NCI-H69 (cell line): ENCODE results near the gene PTH1R.
"Not testable (repeated sequence)": the region's sequence is repeated elsewhere in the genome, so short reads cannot be mapped to it uniquely, and the experiment has no call there.

Experiments used
- DNase-seq: peaks from one replicate; lab custom pipeline; 2025; lab: John Stamatoyannopoulos, UW

The PTH1R gene

DNA sequence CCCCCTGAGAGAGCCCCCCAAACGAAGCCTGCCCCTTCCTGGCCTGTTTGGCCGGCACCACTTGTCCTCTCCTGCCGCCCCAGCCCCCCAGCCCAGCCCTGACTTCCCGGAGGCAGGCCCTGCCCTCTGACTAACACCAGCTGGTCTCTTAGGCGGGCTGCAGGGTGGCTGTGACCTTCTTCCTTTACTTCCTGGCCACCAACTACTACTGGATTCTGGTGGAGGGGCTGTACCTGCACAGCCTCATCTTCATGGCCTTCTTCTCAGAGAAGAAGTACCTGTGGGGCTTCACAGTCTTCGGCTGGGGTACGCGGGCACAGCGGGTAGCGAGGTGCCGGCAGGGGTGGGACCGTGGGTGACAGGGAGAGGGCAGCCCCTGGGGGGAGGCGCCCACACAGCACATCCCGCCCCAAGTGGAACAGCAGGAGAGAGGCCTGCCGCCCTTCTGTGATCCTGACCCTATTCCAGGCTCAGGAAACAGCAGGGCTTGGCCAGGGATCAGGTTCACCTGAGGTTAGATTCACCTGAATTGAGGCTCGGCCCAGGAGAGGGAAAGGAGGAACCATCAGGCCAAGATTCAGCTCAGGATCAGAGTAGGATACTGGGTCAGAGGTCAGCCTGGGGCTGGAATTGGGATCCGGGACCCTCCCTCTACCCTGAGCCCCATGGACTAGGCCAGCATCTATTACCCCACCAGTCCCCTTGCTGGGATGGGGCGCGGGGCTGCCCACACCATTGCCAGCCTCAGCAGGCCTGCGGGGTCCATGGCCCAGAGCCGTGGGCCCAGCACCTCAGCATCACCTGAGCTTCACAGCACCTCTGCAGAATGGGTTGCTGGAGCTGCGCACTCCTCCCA is 21.9 kb downstream of the PTH1R start:
- DNase-seq: no peak

DNA sequence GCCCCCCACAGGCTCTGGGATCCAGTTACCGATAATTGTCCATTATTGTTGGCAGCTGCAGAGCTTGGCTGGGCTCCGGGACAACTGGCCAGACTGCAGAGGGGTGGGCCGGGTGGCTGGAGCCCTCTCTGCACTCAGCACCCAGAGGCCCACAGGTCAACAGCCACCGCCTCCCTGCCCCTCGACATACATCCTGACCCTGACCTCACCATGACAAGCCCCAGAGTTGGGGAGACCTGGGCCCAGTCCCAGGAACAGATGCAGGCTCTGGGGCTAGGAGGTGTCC is 22.4 kb downstream of the PTH1R start:
- DNase-seq: peak; percentile 84

DNA sequence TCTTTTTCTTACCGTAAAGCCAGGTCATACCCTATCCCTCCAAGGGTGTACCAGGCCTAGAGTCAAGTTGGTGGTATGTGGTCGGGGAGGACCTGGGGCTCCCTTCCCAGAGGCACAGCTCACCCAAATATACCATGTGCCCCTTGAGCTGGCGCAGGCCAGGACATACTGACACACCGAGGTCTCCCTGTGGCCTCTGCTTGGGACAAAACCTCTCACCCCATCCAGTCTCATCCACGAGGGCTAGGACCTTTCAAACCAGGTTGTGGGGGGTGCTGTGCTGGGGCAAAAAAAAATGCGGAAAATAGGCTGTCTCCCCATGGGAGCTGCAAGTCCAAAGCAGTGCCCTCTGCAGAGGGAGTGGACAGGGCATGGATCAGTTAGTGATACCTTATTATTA is 22.8 kb downstream of the PTH1R start:
- DNase-seq: no peak

DNA sequence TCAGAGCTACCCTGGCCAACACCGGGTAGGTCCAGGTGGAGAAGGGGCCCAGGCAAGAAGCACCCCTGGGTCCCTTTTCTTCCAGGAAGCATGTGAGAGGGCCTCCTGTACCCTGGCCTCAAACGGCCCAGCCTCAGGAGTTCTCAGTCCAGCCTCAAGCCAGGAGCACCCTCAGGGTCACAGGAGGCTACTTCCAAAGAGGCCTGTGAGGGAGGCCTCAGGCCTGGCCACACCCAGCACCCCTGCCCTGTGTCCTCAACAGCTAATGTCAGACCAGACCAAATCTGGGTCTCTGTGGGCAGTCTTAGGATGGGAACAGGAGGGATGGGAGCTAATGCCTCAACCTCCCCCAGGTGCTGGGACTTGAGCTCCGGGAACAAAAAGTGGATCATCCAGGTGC is 23.5 kb downstream of the PTH1R start:
- DNase-seq: no peak

DNA sequence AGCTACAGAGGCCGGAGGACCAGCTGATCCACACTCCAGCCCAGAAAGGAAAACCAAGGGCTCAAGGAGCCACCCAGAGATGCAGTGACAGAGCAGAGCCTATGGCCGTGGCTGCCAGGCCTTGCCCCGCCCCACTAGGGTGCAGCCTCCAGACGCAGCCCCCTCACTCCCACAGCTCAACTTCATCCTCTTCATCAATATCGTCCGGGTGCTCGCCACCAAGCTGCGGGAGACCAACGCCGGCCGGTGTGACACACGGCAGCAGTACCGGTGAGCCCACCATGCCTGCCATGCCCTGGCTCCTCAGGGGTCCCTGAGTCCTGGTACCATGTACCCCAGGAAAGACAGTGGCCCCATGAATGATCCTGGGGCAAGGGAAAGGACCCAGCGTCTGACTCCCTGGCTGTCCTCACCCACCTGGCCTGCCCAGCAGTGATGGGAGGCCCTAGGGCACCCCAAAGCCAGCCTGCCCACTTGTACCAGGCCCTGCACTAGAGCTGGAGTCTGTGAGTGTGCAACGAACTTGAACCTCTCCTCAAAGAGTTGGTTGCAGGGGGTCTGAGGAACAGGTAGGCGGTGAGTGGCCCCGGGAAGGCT is 24.2 kb downstream of the PTH1R start:
- DNase-seq: no peak

DNA sequence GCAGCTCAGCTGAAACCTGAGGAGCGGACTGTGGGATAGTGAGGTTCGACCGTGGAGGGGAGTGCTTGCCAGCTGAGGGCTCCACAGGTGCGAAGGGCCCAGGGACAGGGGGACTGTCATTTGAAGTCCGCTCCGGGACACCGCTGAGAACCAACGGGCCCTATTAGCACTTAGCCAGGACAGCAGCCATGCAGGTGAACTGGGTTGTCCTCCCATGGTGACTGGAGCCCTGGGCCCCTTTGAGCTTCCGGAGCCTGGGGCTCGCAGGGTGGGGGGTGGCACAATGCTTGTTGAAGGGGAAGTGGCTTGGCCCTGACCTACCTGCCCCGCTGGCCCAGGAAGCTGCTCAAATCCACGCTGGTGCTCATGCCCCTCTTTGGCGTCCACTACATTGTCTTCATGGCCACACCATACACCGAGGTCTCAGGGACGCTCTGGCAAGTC is 24.7 kb downstream of the PTH1R start:
- DNase-seq: no peak

DNA sequence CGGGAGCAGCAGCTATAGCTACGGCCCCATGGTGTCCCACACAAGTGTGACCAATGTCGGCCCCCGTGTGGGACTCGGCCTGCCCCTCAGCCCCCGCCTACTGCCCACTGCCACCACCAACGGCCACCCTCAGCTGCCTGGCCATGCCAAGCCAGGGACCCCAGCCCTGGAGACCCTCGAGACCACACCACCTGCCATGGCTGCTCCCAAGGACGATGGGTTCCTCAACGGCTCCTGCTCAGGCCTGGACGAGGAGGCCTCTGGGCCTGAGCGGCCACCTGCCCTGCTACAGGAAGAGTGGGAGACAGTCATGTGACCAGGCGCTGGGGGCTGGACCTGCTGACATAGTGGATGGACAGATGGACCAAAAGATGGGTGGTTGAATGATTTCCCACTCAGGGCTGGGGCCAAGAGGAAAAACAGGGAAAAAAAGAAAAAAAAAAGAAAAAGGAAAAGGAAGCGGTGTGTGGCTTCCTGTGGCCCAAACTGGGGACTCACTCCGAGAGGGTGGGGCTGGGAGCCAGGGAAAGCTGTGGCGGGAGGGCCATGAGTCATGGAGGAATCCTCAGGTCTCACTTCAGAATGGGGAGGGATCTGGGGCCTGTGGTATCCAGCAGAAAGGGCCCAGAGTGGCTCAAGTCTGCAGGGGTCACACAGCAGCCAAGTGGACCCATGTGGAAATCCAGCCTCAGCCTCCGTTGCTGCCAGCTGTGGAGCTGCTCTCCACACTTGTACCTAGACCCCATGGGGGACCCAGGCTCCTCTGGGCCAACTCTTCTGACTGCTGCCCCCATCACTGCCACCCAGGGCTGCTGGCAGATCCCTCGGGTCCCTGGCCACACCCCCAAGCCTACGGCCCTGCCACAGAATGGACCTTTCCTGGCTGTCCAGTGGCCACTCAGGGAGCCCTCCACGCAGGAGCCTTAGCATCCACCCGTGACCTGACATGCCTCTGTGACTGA is 26.1 kb downstream of the PTH1R start:
- DNase-seq: no peak

DNA sequence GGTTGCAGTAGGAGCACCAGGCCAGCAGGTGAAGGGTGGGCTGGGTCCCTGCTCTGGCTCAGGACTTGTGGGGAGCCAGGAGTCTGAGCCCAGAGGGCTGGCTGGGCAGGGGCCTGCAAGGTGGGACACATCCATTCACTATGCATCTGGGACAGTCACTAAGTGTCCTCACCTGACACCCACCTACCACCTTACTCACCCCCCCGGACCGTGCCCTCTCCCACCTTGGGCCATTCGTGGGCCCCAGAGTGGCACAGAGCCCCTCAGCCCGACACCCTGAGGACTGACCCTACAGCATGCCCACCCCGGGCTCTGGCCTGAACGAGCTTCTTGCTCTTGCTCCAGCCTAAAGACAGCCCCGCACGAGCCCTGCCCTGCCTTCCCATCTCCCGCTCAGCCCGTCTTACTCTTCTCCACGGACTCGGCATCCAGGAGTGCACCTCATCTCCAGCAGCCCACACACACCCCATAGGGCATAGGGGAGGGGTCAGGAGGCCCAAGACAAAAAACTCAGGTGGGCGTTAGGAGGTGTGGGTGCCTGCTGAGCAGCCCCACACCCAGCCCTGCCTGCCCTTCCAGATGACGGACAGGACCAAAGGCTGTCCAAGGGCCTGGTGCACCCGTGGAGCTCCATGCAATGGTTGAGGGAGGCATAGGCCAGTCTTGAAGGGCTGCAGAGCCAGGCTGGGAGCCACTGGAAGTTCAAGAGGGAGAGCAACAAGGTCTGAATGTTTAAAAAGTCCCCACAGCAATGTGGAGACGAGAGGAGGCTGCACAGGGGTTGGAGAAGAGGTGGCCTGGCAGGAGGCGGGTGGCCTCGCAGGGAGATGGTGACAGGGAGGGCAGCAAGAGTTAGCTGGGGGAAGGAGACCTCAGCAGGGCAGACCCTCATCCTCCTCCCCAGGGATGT is 27.0 kb downstream of the PTH1R start:
- DNase-seq: no peak

DNA sequence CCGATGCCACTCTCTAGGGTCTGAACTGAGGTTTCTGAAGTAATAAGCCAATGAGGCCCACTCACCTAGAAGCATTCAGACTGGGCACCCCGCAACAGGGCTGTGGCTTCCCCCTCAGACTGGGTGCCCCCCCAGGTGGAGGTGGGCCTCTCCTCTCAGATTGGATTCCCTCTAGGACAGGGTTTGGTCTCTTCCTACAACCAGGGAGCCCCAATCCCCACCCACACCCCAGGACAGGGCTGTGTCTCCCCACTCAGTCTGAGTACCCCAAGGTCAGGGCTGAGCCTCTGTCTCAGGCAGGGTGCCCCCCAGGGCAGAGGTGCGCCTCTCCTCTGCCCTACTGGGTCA is 27.7 kb downstream of the PTH1R start:
- DNase-seq: no peak

DNA sequence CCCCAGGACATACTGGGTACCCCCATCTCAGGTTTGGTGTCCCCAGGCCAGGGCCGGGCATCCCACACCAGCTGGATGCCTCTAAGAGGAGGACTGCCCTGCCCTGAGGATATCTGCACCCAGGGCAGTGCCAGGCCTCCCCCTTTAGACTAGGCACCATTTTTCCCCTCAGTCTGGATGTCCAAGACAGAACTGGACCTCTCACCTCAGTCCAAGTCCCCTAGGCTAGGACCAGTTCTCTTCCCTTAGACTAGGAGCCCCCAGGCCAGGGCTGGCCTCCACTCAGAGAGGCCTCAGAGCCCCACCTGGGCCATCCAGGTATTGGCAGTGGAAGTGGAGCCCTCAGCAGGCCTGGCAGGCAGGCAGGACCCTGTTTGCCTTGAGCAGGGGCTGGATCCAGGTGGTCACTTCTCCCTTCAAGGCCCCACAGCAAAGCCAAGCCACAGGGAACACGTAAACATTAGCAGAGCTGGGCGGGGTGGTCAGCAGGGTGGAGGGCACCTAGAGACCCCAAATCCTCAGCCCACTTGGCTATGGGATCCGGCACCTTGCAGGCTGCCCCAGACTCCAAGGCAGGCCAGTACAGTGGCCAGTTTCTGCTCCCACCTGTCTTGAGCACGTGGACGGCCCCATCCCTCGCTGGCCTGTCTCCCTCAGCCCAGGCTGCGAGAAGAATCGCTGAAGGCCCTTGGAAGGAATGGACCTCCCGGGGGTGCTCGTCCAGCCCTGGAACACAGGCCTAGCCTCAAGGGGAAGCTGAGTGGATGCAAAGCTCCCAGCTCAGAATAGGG is 28.3 kb downstream of the PTH1R start:
- DNase-seq: no peak

DNA sequence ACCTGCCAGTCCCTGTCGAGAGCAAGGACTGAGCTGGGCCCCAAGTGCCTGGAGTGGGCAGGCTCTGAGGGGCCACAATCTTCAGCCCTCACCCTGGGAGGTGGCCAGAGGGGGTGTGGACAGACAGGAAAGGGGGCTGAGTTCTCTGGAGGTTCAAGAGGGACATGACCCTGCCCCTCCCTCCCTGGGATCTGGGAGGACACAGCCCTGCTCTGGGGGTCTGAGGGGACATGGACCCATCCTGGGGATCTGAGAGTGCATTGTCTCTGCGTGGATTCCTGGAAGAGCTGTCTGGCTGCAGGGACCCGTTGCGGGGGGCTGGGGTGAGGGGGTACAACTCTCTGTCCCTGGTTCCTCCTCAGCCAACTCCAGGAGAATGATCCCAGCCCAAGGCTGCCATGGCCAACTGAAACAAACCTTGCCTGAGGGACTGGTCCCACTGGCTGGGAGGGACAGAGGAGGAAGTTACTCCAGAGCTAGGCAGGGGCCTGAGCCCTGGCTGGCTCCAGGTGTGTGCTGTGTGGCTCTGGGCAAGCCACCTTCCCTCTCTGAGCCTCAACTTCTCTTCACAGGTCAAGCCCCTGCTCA is 29.0 kb downstream of the PTH1R start:
- no peak for DNase-seq

DNA sequence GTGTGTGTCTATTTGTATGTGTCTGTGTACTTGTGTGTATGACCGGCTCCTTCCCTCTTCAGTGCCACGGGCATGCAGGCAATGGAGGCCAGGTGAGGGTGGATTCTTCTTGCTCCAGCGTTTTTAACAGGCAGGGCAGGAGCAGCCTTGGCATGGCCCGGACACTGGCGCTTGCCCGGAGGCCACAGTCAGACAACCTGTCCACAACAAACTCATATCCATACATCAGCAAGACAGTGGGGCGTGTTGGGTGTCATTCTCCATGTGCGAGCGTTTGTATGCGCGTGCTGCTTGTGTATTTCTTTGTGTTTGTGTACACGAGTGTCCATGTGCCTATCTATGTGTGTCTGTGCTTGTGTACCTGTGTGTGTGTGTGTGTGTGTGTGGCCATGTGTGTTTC is 29.8 kb downstream of the PTH1R start:
- no peak for DNase-seq

DNA sequence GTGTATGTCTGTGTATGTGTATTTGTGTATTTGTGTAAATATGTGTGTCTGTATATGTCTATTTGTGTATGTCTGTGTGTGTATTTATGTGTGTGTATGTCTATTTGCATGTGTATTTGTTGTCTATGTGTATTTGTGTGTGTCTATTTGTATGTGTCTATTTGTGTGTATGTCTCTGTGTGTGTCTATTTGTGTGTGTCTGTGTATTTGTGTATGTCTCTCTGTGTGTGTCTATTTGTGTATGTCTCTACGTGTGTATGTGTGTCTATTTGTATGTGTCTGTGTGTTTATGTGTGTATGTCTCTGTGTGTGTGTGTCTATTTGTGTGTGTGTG is 30.4 kb downstream of the PTH1R start:
- DNase-seq: no peak

DNA sequence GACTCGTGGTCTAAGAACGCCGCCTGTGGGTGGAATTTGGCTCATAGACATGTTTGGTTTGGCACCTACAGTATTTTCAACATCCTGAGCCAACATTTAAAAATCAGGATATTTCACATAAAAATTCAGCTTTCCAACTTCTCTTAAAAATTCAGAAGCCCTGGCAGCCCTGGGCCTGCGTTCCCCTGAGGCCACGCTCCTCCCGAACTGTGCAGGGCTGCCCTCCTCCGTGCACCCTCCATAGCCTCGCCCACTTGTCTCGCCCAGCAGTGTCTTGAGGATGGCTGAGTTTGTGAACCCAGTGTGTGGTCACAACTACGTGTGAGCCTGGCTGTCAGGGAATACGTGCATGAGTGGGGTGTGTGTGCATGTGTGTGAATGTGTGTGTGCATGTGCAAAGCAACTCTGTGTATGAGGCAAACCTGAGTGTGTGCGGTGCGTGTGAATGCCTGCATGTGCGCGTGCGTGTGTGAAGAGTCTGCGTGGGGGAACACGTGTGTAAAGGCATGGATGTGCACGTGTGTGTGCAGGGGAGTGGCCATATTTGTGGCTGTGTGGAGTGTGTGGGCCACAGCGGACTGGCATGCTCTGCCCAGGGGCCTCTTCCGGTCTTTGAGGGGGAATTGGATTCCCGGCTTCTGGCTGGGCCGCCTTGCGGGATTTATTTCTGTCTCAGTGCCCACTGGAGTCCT is 30.9 kb downstream of the PTH1R start:
- DNase-seq: no peak

DNA sequence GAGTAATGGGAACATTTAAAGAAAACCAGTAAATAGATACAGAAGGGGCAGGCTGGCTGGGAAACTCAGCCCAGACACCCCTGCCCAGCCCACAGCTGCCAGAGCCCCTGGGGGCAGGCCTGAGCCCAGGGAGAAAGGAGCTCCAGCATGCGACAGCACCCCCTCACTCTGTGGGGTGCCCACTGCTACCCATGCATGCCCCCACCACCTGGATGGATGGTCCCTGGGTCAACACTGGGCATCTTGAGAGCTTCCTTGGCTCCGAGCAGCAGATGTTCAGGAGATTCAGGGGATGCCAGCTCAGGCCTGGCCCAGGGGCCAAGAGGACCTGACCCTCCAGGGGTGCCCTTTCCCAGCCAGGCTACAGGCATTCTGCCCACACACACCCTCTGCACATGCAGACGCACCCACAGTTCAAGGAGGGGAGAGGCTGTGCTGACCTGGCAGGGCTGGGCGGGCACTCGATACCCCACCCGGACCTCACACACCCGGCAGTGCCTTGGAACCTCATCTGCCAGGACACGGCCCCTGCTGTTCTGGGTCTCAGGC is 31.5 kb downstream of the PTH1R start:
- no peak for DNase-seq

DNA sequence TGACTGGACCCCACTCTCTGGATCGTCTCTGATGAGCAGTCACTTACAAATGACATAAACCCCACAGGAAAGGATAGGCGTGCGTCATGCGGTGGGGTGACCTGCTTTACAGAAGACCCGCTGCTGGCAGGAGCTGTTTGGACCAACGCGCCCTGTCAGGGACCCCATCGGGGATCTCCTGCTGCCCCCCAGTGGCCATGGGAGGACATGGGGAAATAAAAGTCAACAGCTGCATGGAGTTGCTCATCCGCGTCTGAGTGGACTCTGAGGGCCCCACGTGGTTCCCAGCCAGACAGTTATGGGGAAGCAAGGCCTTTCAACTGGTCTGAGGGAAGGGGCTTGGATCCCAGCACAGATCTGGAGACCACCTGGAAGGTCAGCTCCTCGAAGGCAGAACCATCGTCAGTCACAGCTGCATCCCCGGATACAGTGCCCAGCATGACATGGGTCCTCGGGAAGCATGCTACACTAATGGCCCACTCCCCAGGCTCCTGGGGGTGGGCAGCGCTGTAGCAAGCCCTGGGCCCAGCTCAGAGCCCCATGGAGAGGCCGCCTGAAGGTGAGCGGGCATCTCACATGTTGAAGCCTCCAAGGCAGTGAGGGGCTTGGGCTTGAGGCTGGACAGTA is 32.1 kb downstream of the PTH1R start:
- peak; percentile 82 for DNase-seq

DNA sequence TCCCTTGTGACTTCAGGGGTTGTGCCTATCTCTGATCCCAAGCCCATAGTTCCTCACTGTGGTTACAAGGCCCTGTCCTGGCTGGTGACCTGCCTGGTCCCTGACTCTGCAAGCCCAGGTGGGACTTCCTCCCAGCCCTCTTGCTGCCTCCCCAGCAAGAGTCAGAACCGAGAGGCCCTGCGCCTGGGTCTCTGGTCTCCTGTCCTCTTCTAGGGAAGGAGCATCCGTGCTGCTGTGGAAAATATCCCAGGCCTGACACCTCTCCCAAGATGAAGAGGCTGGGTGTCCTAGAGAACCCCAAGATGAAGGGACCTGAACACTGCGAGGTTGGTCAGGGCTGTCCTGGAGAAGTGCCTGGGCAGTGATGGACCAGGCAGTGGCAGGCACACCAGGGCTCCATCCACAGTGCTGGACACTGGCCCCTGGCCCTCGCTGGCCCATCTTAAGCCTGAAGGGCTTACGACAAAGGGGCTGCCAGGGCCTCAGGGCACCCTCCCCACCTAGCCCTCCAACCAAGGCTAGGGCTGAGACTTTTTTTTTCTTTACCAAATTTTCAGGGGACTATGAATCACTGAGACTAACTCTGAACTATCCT is 32.7 kb downstream of the PTH1R start:
- no peak for DNase-seq

DNA sequence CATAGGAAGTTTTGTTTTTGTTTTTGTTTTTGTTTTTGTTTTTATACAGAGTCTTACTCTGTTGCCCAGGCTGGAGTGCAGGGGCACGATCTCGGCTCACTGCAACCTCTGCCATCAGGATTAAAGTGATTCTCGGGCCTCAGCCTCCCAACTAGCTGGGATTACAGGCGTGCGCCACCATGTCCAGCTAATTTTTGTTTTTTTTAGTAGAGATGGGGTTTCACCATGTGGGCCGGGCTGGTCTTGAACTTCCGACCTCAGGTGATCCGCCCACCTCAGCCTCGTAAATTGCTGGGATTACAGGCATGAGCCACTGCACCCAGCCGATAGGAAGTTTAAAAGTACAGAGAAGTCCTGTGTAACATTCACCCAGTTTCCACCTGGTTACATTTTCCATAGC is 33.4 kb downstream of the PTH1R start:
- DNase-seq: not testable (repeated sequence)

DNA sequence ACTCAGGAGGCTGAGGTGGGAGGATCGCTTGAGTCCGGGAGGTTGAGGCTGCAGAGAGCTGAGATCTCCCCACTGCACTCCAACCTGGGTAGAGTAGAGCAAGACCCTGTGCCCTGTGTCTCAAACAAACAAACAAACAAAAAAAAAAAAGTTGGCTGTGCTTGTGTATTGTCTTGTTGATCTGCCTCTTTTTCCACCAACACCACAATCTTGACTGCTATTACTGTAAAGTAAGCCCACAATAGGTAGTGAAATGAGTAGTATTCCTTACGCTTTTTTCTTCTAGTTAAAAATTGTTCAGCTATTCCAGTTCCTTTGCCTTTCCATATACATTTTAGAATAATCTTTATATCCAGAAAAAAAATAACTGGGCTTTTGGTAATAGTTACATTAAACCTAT is 35.5 kb downstream of the PTH1R start:
- no peak for DNase-seq
